ENCODE measurements around the gene UBA1.

The UBA1 gene

GRCh38 chrX:47169726-47170515 is 23.7 kb upstream of the UBA1 start:
- Histone ChIP-seq H3K79me2 (peaks cover 12% of the 10 kb centered on the region), H3K27me3 (ENCODE audit: control insufficient read depth, insufficient read depth, low read length) (no peaks in the 10 kb centered on the region), H3K9ac (no peak overlapping the region), H3K4me3 (ENCODE audit: low read depth, low read length) (no peak overlapping the region), H3K4me1 (no peaks in the 10 kb centered on the region), H3K9me3 (ENCODE audit: control insufficient read depth, low read length) (no peaks in the 10 kb centered on the region), H3K4me2 (ENCODE audit: low read length) (no peak overlapping the region), H3K27ac (no peak overlapping the region), H3K36me3 (ENCODE audit: control insufficient read depth, insufficient read depth, low read length) (no peaks in the 10 kb centered on the region), H2AFZ (no peak overlapping the region)
- TF ChIP-seq CTCF (IDR thresholded peaks at IDR 0.05): no peak

- Histone ChIP-seq H3K4me1 (no peaks in the 10 kb centered on the region), H3K27ac (no peak overlapping the region), H3K4me3 (ENCODE audit: low read depth, low read length) (no peak overlapping the region), H3K9me3 (ENCODE audit: control insufficient read depth, low read length) (no peaks in the 10 kb centered on the region), H2AFZ (no peak overlapping the region), H3K27me3 (ENCODE audit: control insufficient read depth, insufficient read depth, low read length) (no peaks in the 10 kb centered on the region), H3K4me2 (ENCODE audit: low read length) (no peak overlapping the region), H3K9ac (no peak overlapping the region), H3K79me2 (peaks cover 9% of the 10 kb centered on the region), H3K36me3 (ENCODE audit: control insufficient read depth, insufficient read depth, low read length) (no peaks in the 10 kb centered on the region)
- TF ChIP-seq CTCF (IDR thresholded peaks at IDR 0.05): no peak
Observed at GRCh38 chrX:47170861-47171692, 22.6 kb upstream of the UBA1 start.

- Histone ChIP-seq H3K4me2 (ENCODE audit: low read length) (no peak overlapping the region), H3K36me3 (ENCODE audit: control insufficient read depth, insufficient read depth, low read length) (no peaks in the 10 kb centered on the region), H3K79me2 (peaks cover 9% of the 10 kb centered on the region), H2AFZ (no peak overlapping the region), H3K9ac (no peak overlapping the region), H3K4me3 (ENCODE audit: low read depth, low read length) (no peak overlapping the region), H3K27ac (no peak overlapping the region), H3K9me3 (ENCODE audit: control insufficient read depth, low read length) (no peaks in the 10 kb centered on the region), H3K27me3 (ENCODE audit: control insufficient read depth, insufficient read depth, low read length) (no peaks in the 10 kb centered on the region), H3K4me1 (no peaks in the 10 kb centered on the region)
- no peak for TF ChIP-seq CTCF (IDR thresholded peaks at IDR 0.05)
Observed at GRCh38 chrX:47171996-47172395, 21.6 kb upstream of the UBA1 start.

GRCh38 chrX:47172549-47172948 is 21.1 kb upstream of the UBA1 start:
- no peak for TF ChIP-seq CTCF (IDR thresholded peaks at IDR 0.05)
- peaks cover 9% of the 10 kb centered on the region for H3K79me2 ChIP-seq

More at GRCh38 chrX:47172549-47172948, 21.1 kb upstream of the UBA1 start:
- Histone ChIP-seq H3K4me1 (no peaks in the 10 kb centered on the region), H2AFZ (no peak overlapping the region), H3K27ac (no peak overlapping the region), H3K36me3 (ENCODE audit: control insufficient read depth, insufficient read depth, low read length) (no peaks in the 10 kb centered on the region), H3K4me3 (ENCODE audit: low read depth, low read length) (no peak overlapping the region), H3K4me2 (ENCODE audit: low read length) (no peak overlapping the region), H3K9ac (no peak overlapping the region), H3K27me3 (ENCODE audit: control insufficient read depth, insufficient read depth, low read length) (no peaks in the 10 kb centered on the region), H3K9me3 (ENCODE audit: control insufficient read depth, low read length) (no peaks in the 10 kb centered on the region)
